ENCODE results near the gene MVB12B.
"Not testable (repeated sequence)": the region's sequence is repeated elsewhere in the genome, so short reads cannot be mapped to it uniquely, and the experiment has no call there.

The MVB12B gene

GRCh38 chr9:126528915-126529314 lies 202.3 kb downstream of the MVB12B start:
- no peak for DNase-seq (ENCODE audit: low read depth in 1 of 2, low spot score in 1 of 2)

GRCh38 chr9:126531035-126531571 lies 204.5 kb downstream of the MVB12B start:
- no peak for DNase-seq (ENCODE audit: low read depth in 1 of 2, low spot score in 1 of 2)

- no peak for DNase-seq (ENCODE audit: low read depth in 1 of 2, low spot score in 1 of 2)
These were observed 205.0 kb downstream of the MVB12B start for GRCh38 chr9:126531591-126531990.

- DNase-seq (ENCODE audit: low read depth in 1 of 2, low spot score in 1 of 2): no peak
These were observed 205.4 kb downstream of the MVB12B start for GRCh38 chr9:126532019-126532462.

- DNase-seq (ENCODE audit: low read depth in 1 of 2, low spot score in 1 of 2): no peak
These were observed 205.9 kb downstream of the MVB12B start for GRCh38 chr9:126532489-126532888.

- no peak for DNase-seq (ENCODE audit: low read depth in 1 of 2, low spot score in 1 of 2)
These were observed 206.6 kb downstream of the MVB12B start for GRCh38 chr9:126532951-126533925.

GRCh38 chr9:126533926-126534310 lies 207.3 kb downstream of the MVB12B start:
- no peak for DNase-seq (ENCODE audit: low read depth in 1 of 2, low spot score in 1 of 2)

GRCh38 chr9:126534431-126535186 lies 208.0 kb downstream of the MVB12B start:
- DNase-seq (ENCODE audit: low read depth in 1 of 2, low spot score in 1 of 2): no peak

- DNase-seq (ENCODE audit: low read depth in 1 of 2, low spot score in 1 of 2): no peak
These were observed 209.5 kb downstream of the MVB12B start for GRCh38 chr9:126536131-126536530.

- DNase-seq (ENCODE audit: low read depth in 1 of 2, low spot score in 1 of 2): no peak
These were observed 210.3 kb downstream of the MVB12B start for GRCh38 chr9:126536841-126537465.

GRCh38 chr9:126538550-126538949 lies 211.9 kb downstream of the MVB12B start:
- no peak for DNase-seq (ENCODE audit: low read depth in 1 of 2, low spot score in 1 of 2)

- not testable (repeated sequence) for DNase-seq (ENCODE audit: low read depth in 1 of 2, low spot score in 1 of 2)
These were observed 213.8 kb downstream of the MVB12B start for GRCh38 chr9:126540398-126540797.

- no peak for DNase-seq (ENCODE audit: low read depth in 1 of 2, low spot score in 1 of 2)
These were observed 216.9 kb downstream of the MVB12B start for GRCh38 chr9:126543490-126543889.

GRCh38 chr9:126545106-126545505 lies 218.5 kb downstream of the MVB12B start:
- DNase-seq (ENCODE audit: low read depth in 1 of 2, low spot score in 1 of 2): no peak

- DNase-seq (ENCODE audit: low read depth in 1 of 2, low spot score in 1 of 2): no peak
These were observed 219.4 kb downstream of the MVB12B start for GRCh38 chr9:126546036-126546435.

GRCh38 chr9:126548312-126548711 lies 221.7 kb downstream of the MVB12B start:
- no peak for DNase-seq (ENCODE audit: low read depth in 1 of 2, low spot score in 1 of 2)

- DNase-seq (ENCODE audit: low read depth in 1 of 2, low spot score in 1 of 2): no peak
These were observed 222.8 kb downstream of the MVB12B start for GRCh38 chr9:126549246-126550006.

GRCh38 chr9:126550891-126551351 lies 224.3 kb downstream of the MVB12B start:
- DNase-seq (ENCODE audit: low read depth in 1 of 2, low spot score in 1 of 2): no peak

- no peak for DNase-seq (ENCODE audit: low read depth in 1 of 2, low spot score in 1 of 2)
These were observed 225.2 kb downstream of the MVB12B start for GRCh38 chr9:126551812-126552211.

- DNase-seq (ENCODE audit: low read depth in 1 of 2, low spot score in 1 of 2): no peak
These were observed 227.7 kb downstream of the MVB12B start for GRCh38 chr9:126554292-126554691.

All from activated CD4-positive, alpha-beta T cell treated with anti-CD3 and anti-CD28 coated beads, Interleukin-2, amount 50 U/mL, for 24 hours (primary cell).